Endothelial cell of umbilical vein (primary cell): ENCODE measurements around the gene ZC2HC1C.

Experiments used
- CTCF ChIP-seq, 2 donors: IDR thresholded peaks; 1 replicate in 1 of 2; 2 replicates in 1 of 2; pipeline ENCODE4 v1.5.1; 2011; ENCODE audit warnings: low read length in 2 of 2, mild to moderate bottlenecking in 2 of 2, moderate library complexity in 2 of 2, control low read depth in 1 of 2, inconsistent platforms in 1 of 2, low read depth in 1 of 2; ENCODE audit not compliant: insufficient read depth in 1 of 2; ENCODE audit errors: extremely low read depth in 1 of 2
- MYC ChIP-seq: IDR thresholded peaks from one replicate; pipeline ENCODE4 v1.6.1; 2011; ENCODE audit warnings: mild to moderate bottlenecking, low read depth, low read length
- POLR2A ChIP-seq: IDR thresholded peaks from 2 replicates; pipeline ENCODE4 v1.6.1; 2012; ENCODE audit warnings: low read depth, mild to moderate bottlenecking, control low read depth, low read length
- POLR2AphosphoS5 ChIP-seq: IDR thresholded peaks from 2 replicates; pipeline ENCODE4 v1.6.1; 2012; ENCODE audit warnings: low read depth, mild to moderate bottlenecking, control low read depth, low read length, moderate library complexity; ENCODE audit not compliant: insufficient read depth
- TF ChIP-seq, protein P1 (sequence below): IDR thresholded peaks from 2 replicates; pipeline ENCODE4 v1.6.1; 2011; ENCODE audit not compliant: insufficient read depth, insufficient read length

GRCh38 chr14:75030147-75030546 is 39.3 kb upstream of the ZC2HC1C start:
- TF ChIP-seq POLR2A = no peak
- no peak for TF ChIP-seq CTCF (IDR thresholded peaks at IDR 0.05; ENCODE audit: extremely low read depth in 1 of 2, insufficient read depth in 1 of 2, low read depth in 1 of 2, low read length in 2 of 2)
- TF ChIP-seq, protein P1, sequence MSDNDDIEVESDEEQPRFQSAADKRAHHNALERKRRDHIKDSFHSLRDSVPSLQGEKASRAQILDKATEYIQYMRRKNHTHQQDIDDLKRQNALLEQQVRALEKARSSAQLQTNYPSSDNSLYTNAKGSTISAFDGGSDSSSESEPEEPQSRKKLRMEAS = no peak
- TF ChIP-seq MYC = no peak
- TF ChIP-seq POLR2AphosphoS5 = no peak
